Measurements from ENCODE around the gene ANKRD23.

DNA sequence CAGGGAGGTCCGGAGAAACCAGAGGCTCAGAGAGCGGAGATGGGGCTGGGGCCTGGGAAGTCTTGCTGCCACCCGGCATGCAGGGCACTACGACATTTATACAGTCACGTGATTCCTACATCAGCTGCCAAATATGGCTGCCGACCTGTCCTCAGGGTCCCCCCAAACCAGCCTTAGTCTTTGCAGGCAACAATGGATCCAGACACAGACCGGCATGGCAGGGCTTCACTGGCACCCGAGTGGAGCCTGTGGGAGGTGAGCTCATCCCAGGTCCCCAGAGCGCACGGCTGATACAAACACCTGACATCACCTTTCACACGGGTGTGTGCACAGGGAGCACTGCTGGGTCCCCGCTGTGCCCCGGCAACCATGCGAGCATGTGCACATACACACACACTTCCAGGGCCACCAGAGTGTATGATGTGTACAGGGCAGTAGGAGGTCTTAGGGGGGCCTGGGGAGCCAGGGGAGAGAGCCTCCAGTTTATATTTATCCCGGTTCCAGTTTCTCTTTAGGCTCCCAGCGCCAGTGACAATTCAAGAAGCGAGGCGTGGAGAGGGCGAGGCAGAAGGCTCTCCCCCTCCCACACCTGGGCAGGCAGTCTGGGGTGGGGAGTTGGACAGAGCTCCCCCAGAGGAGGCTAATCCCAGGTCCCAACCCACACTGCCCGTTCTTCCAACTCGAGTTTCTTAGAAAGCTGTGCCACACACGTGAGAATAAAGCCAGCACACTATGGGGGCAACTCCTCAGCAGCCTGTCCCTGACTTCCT is 23.4 kb upstream of the ANKRD23 start:
- TF ChIP-seq POLR2AphosphoS5 (IDR thresholded peaks at IDR 0.05; ENCODE audit: insufficient read depth in 1 of 2, low read depth in 1 of 2), result no peak
- TF ChIP-seq, protein P1, sequence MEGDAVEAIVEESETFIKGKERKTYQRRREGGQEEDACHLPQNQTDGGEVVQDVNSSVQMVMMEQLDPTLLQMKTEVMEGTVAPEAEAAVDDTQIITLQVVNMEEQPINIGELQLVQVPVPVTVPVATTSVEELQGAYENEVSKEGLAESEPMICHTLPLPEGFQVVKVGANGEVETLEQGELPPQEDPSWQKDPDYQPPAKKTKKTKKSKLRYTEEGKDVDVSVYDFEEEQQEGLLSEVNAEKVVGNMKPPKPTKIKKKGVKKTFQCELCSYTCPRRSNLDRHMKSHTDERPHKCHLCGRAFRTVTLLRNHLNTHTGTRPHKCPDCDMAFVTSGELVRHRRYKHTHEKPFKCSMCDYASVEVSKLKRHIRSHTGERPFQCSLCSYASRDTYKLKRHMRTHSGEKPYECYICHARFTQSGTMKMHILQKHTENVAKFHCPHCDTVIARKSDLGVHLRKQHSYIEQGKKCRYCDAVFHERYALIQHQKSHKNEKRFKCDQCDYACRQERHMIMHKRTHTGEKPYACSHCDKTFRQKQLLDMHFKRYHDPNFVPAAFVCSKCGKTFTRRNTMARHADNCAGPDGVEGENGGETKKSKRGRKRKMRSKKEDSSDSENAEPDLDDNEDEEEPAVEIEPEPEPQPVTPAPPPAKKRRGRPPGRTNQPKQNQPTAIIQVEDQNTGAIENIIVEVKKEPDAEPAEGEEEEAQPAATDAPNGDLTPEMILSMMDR (IDR thresholded peaks at IDR 0.05), result no peak
- no peak for TF ChIP-seq POLR2A (IDR thresholded peaks at IDR 0.05)

All from vagina (tissue), 2 donors.